HEK293 (cell line): ENCODE measurements around the gene SIPA1.
A peak's percentile ranks its signal among the peaks of the same experiment; 100 is the strongest.

ENCODE experiments used
- FEZF1 ChIP-seq: fragments of 450-650 bp; formaldehyde crosslinking; IDR thresholded peaks from 2 replicates; pipeline ENCODE4 v1.5.1; 2016; ENCODE audit warnings: missing biosample characterization, missing genetic modification characterization
- KLF8 ChIP-seq: fragments of 450-650 bp; formaldehyde crosslinking; IDR thresholded peaks from 2 replicates; pipeline ENCODE4 v1.5.1; 2016; ENCODE audit warnings: missing biosample characterization, missing genetic modification characterization
- PATZ1 ChIP-seq: fragments of 450-650 bp; formaldehyde crosslinking; IDR thresholded peaks from 2 replicates; pipeline ENCODE4 v1.5.1; 2016; ENCODE audit warnings: missing biosample characterization, missing genetic modification characterization
- PRDM1 ChIP-seq: fragments of 450-650 bp; formaldehyde crosslinking; IDR thresholded peaks from 2 replicates; pipeline ENCODE4; 2016; ENCODE audit warnings: missing biosample characterization, missing genetic modification characterization
- PRDM6 ChIP-seq: fragments of 450-650 bp; formaldehyde crosslinking; IDR thresholded peaks from 2 replicates; pipeline ENCODE4 v1.5.1; 2017; ENCODE audit warnings: missing biosample characterization, missing genetic modification characterization
- SCRT2 ChIP-seq: fragments of 450-650 bp; formaldehyde crosslinking; IDR thresholded peaks from 2 replicates; pipeline ENCODE4 v1.5.1; 2016; ENCODE audit warnings: missing biosample characterization, missing genetic modification characterization
- SP7 ChIP-seq: fragments of 450-650 bp; formaldehyde crosslinking; IDR thresholded peaks from 2 replicates; pipeline ENCODE4 v1.5.1; 2016; ENCODE audit warnings: missing biosample characterization, missing genetic modification characterization
- ZBTB10 ChIP-seq: fragments of 450-650 bp; formaldehyde crosslinking; IDR thresholded peaks from 2 replicates; pipeline ENCODE4 v1.5.1; 2016; ENCODE audit warnings: missing biosample characterization, missing genetic modification characterization
- ZBTB11 ChIP-seq: fragments of 450-650 bp; formaldehyde crosslinking; conservative IDR thresholded peaks from 2 replicates; pipeline ENCODE4 v1.5.1; 2016; ENCODE audit warnings: low read depth, missing biosample characterization, missing genetic modification characterization
- ZEB2 ChIP-seq: fragments of 450-650 bp; formaldehyde crosslinking; IDR thresholded peaks from 2 replicates; pipeline ENCODE4 v1.5.1; 2016; ENCODE audit warnings: missing biosample characterization, missing genetic modification characterization
- ZFP37 ChIP-seq: fragments of 450-650 bp; formaldehyde crosslinking; IDR thresholded peaks from 2 replicates; pipeline ENCODE4 v1.5.1; 2016; ENCODE audit warnings: missing biosample characterization, missing genetic modification characterization
- ZNF112 ChIP-seq: fragments of 450-650 bp; formaldehyde crosslinking; IDR thresholded peaks from 2 replicates; pipeline ENCODE4 v1.5.0; 2017; ENCODE audit warnings: missing biosample characterization, missing genetic modification characterization
- ZNF184 ChIP-seq: fragments of 450-650 bp; IDR thresholded peaks from 2 replicates; pipeline ENCODE4 v1.5.1; 2018; ENCODE audit warnings: missing biosample characterization, mild to moderate bottlenecking, missing genetic modification characterization
- ZNF274 ChIP-seq, 2 experiments: fragments of 200-500 bp in 1 of 2; fragments of 450-650 bp in 1 of 2; sonication (Bioruptor generic) in 1 of 2; formaldehyde crosslinking in 1 of 2; IDR thresholded peaks; 2 replicates each; pipeline versions ENCODE4 v1.5.1 to v1.6.1; 2014 to 2016; ENCODE audit warnings: borderline replicate concordance in 1 of 2, inconsistent platforms in 1 of 2, low read length in 1 of 2, missing biosample characterization in 1 of 2, missing genetic modification characterization in 1 of 2
- ZNF341 ChIP-seq: fragments of 450-650 bp; formaldehyde crosslinking; IDR thresholded peaks from 2 replicates; pipeline ENCODE4; 2016; ENCODE audit warnings: low read depth, missing biosample characterization, missing genetic modification characterization
- ZNF366 ChIP-seq: fragments of 450-650 bp; formaldehyde crosslinking; conservative IDR thresholded peaks from 2 replicates; pipeline ENCODE4 v1.5.1; 2016; ENCODE audit warnings: missing biosample characterization, missing genetic modification characterization
- ZNF433 ChIP-seq: fragments of 450-650 bp; formaldehyde crosslinking; IDR thresholded peaks from 2 replicates; pipeline ENCODE4 v1.5.1; 2016; ENCODE audit warnings: missing biosample characterization, missing genetic modification characterization, low read depth
- ZNF510 ChIP-seq: fragments of 450-650 bp; formaldehyde crosslinking; IDR thresholded peaks from 2 replicates; pipeline ENCODE4 v1.5.1; 2018; ENCODE audit warnings: mild to moderate bottlenecking, missing genetic modification characterization, missing biosample characterization; ENCODE audit not compliant: insufficient replicate concordance
- ZNF548 ChIP-seq: fragments of 450-650 bp; formaldehyde crosslinking; IDR thresholded peaks from 2 replicates; pipeline ENCODE4 v1.5.1; 2016; ENCODE audit warnings: missing biosample characterization, missing genetic modification characterization
- ZNF560 ChIP-seq: fragments of 450-650 bp; formaldehyde crosslinking; IDR thresholded peaks from 2 replicates; pipeline ENCODE4 v1.5.1; 2017; ENCODE audit warnings: missing biosample characterization, missing genetic modification characterization, borderline replicate concordance
- ZNF571 ChIP-seq: fragments of 450-650 bp; formaldehyde crosslinking; IDR thresholded peaks from 2 replicates; pipeline ENCODE4 v1.5.0; 2017; ENCODE audit warnings: missing biosample characterization, missing genetic modification characterization
- ZNF600 ChIP-seq: fragments of 450-650 bp; formaldehyde crosslinking; IDR thresholded peaks from 2 replicates; pipeline ENCODE4 v1.5.1; 2016; ENCODE audit warnings: missing biosample characterization, missing genetic modification characterization
- ZNF623 ChIP-seq: fragments of 450-650 bp; formaldehyde crosslinking; IDR thresholded peaks from 2 replicates; pipeline ENCODE4 v1.5.1; 2016; ENCODE audit warnings: missing biosample characterization, missing genetic modification characterization
- ZNF624 ChIP-seq: fragments of 450-650 bp; formaldehyde crosslinking; IDR thresholded peaks from 2 replicates; pipeline ENCODE4 v1.5.1; 2017; ENCODE audit warnings: missing biosample characterization, missing genetic modification characterization
- ZNF660 ChIP-seq: fragments of 450-650 bp; IDR thresholded peaks from 2 replicates; pipeline ENCODE4 v1.5.1; 2018; ENCODE audit warnings: missing biosample characterization, mild to moderate bottlenecking, missing genetic modification characterization
- ZNF768 ChIP-seq: fragments of 450-650 bp; formaldehyde crosslinking; IDR thresholded peaks from 2 replicates; pipeline ENCODE4 v1.5.1; 2018; ENCODE audit warnings: missing biosample characterization, mild to moderate bottlenecking, missing genetic modification characterization
- ZNF791 ChIP-seq: fragments of 450-650 bp; formaldehyde crosslinking; IDR thresholded peaks from 2 replicates; pipeline ENCODE4 v1.5.1; 2016; ENCODE audit warnings: missing biosample characterization, missing genetic modification characterization
- ZNF792 ChIP-seq: fragments of 450-650 bp; formaldehyde crosslinking; IDR thresholded peaks from 2 replicates; pipeline ENCODE4 v1.5.1; 2016; ENCODE audit warnings: missing biosample characterization, missing genetic modification characterization
- TF ChIP-seq, protein P1 (sequence below): fragments of 450-650 bp; formaldehyde crosslinking; IDR thresholded peaks from 2 replicates; pipeline ENCODE4 v1.5.1; 2016; ENCODE audit warnings: missing biosample characterization, missing genetic modification characterization

SIPA1 gene

GRCh38 chr11:65615229-65615949 is 22.5 kb upstream of the SIPA1 start, which contains the start of gene PCNX3 (continued):
- TF ChIP-seq ZBTB11 (tag by site-specific recombination) (peak; percentile 89), KLF8 (tag by site-specific recombination) (peak; percentile 64), ZNF792 (tag by site-specific recombination) (no peak), PATZ1 (tag by site-specific recombination) (0 out of 2 replicates have a peak, but pooled peaks have one; percentile 11), ZNF433 (no peak), ZNF366 (tag by site-specific recombination) (no peak), ZNF768 (no peak), PRDM6 (tag by site-specific recombination) (no peak), SCRT2 (no peak), ZNF571 (tag by site-specific recombination) (no peak), ZEB2 (tag by site-specific recombination) (no peak; the same call in 1 of the 2 replicates), ZFP37 (tag by site-specific recombination) (no peak), ZBTB10 (tag by site-specific recombination) (no peak; the same call in 1 of the 2 replicates), FEZF1 (tag by site-specific recombination) (no peak), ZNF623 (tag by site-specific recombination) (no peak), ZNF791 (tag by site-specific recombination) (no peak), PRDM1 (tag by site-specific recombination) (no peak), ZNF510 (no peak), ZNF660 (tag by site-specific recombination) (no peak; the same call in none of the 2 replicates), ZNF112 (no peak), ZNF600 (tag by site-specific recombination) (peak; percentile 84), ZNF624 (tag by site-specific recombination) (no peak), ZNF560 (no peak), ZNF341 (no peak), ZNF184 (tag by site-specific recombination) (no peak), ZNF274 (IDR thresholded peaks at IDR 0.05; ENCODE audit: low read length) (no peak), ZNF274 (tag by site-specific recombination; IDR thresholded peaks at IDR 0.05; ENCODE audit: borderline replicate concordance) (no peak), ZNF548 (tag by site-specific recombination) (no peak), SP7 (tag by site-specific recombination) (peak; percentile 33; the same call in 1 of the 2 replicates)
- TF ChIP-seq, protein P1, sequence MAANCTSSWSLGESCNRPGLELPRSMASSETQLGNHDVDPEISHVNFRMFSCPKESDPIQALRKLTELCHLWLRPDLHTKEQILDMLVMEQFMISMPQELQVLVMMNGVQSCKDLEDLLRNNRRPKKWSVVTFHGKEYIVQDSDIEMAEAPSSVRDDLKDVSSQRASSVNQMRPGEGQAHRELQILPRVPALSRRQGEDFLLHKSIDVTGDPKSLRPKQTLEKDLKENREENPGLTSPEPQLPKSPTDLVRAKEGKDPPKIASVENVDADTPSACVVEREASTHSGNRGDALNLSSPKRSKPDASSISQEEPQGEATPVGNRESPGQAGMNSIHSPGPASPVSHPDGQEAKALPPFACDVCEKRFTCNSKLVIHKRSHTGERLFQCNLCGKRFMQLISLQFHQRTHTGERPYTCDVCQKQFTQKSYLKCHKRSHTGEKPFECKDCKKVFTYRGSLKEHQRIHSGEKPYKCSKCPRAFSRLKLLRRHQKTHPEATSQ (tag by site-specific recombination), result no peak
